GM21367 (cell line): ENCODE results near the gene MGLL.

Source experiments
- ATAC-seq: cut with Tn5 transposase; IDR thresholded peaks from one replicate; pipeline ENCODE4 v1.9.1; 2021; ENCODE audit not compliant: unreplicated experiment

The MGLL gene

GRCh38 chr3:127639173-127640041, 182.9 kb downstream of the MGLL start:
- no peak for ATAC-seq
